ENCODE results near the gene ANXA11.

Gene ANXA11

GRCh38 chr10:80191589-80192270, 13.6 kb downstream of the ANXA11 start:
- FAIRE-seq (no peak), DNase-seq (ENCODE audit: insufficient read length, low spot score) (no peak)

GRCh38 chr10:80188713-80189112, 16.6 kb downstream of the ANXA11 start:
- FAIRE-seq: no peak
- no peak for DNase-seq (ENCODE audit: insufficient read length, low spot score)

- DNase-seq (ENCODE audit: insufficient read length, low spot score): no peak
- FAIRE-seq: no peak
These were observed 17.6 kb downstream of the ANXA11 start for GRCh38 chr10:80187465-80188409.

- DNase-seq (ENCODE audit: insufficient read length, low spot score): no peak
These were observed 18.3 kb downstream of the ANXA11 start for GRCh38 chr10:80187060-80187459.

GRCh38 chr10:80186364-80187012, 18.8 kb downstream of the ANXA11 start:
- DNase-seq (ENCODE audit: insufficient read length, low spot score): no peak
- FAIRE-seq: no peak

More at GRCh38 chr10:80187060-80187459, 18.3 kb downstream of the ANXA11 start:
- FAIRE-seq: no peak

GRCh38 chr10:80185578-80186299, 19.6 kb downstream of the ANXA11 start:
- DNase-seq (ENCODE audit: insufficient read length, low spot score) (no peak), FAIRE-seq (no peak)

- FAIRE-seq (no peak), DNase-seq (ENCODE audit: insufficient read length, low spot score) (no peak)
These were observed 21.0 kb downstream of the ANXA11 start for GRCh38 chr10:80184291-80184690.

- FAIRE-seq: no peak
- DNase-seq (ENCODE audit: insufficient read length, low spot score): no peak
These were observed 21.9 kb downstream of the ANXA11 start for GRCh38 chr10:80183436-80183835.

GRCh38 chr10:80182986-80183385, 22.4 kb downstream of the ANXA11 start:
- no peak for DNase-seq (ENCODE audit: insufficient read length, low spot score)
- FAIRE-seq: no peak

- FAIRE-seq: no peak
- DNase-seq (ENCODE audit: insufficient read length, low spot score): no peak
These were observed 27.3 kb downstream of the ANXA11 start for GRCh38 chr10:80177781-80178636.

- FAIRE-seq: no peak
- no peak for DNase-seq (ENCODE audit: insufficient read length, low spot score)
These were observed 28.8 kb downstream of the ANXA11 start for GRCh38 chr10:80176526-80176925.

GRCh38 chr10:80174641-80175395, 30.5 kb downstream of the ANXA11 start:
- FAIRE-seq (no peak), DNase-seq (ENCODE audit: insufficient read length, low spot score) (no peak)

- no peak for FAIRE-seq
- no peak for DNase-seq (ENCODE audit: insufficient read length, low spot score)
These were observed 31.9 kb downstream of the ANXA11 start for GRCh38 chr10:80173466-80173865.

- FAIRE-seq (no peak), DNase-seq (ENCODE audit: insufficient read length, low spot score) (no peak)
These were observed 32.4 kb downstream of the ANXA11 start for GRCh38 chr10:80172896-80173295.

GRCh38 chr10:80171248-80171660, 34.1 kb downstream of the ANXA11 start:
- no peak for FAIRE-seq
- DNase-seq (ENCODE audit: insufficient read length, low spot score): no peak

- DNase-seq (ENCODE audit: insufficient read length, low spot score) (no peak), FAIRE-seq (no peak)
These were observed 34.7 kb downstream of the ANXA11 start for GRCh38 chr10:80170641-80171040.

GRCh38 chr10:80170026-80170425, 35.3 kb downstream of the ANXA11 start:
- DNase-seq (ENCODE audit: insufficient read length, low spot score) (no peak), FAIRE-seq (no peak)

GRCh38 chr10:80168679-80169380, 36.5 kb downstream of the ANXA11 start:
- FAIRE-seq (no peak), DNase-seq (ENCODE audit: insufficient read length, low spot score) (no peak)

- no peak for DNase-seq (ENCODE audit: insufficient read length, low spot score)
- FAIRE-seq: no peak
These were observed 37.2 kb downstream of the ANXA11 start for GRCh38 chr10:80168162-80168511.

Measured in HTR-8/SVneo (cell line).